ENCODE measurements around the gene CEP192.

DNA sequence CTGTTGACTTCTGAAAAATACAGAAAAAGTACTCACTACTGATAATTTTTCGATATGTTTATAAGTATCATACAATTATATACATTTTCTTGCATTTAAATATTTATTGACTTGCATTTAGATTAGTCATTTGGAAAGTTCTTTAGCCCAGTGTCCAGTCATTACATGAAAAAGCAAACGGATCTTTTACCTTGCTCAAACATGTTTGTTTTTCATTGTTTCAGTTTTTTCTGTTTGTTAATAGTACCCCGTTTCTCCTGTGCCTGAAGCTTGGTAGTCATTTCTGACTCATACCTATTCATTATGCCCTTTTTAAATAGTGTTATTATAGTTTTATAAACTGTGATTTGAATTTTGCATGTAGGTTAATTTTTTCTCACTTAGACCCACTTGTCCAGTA, 28.1 kb downstream of the CEP192 start:
- TF ChIP-seq, protein P1, sequence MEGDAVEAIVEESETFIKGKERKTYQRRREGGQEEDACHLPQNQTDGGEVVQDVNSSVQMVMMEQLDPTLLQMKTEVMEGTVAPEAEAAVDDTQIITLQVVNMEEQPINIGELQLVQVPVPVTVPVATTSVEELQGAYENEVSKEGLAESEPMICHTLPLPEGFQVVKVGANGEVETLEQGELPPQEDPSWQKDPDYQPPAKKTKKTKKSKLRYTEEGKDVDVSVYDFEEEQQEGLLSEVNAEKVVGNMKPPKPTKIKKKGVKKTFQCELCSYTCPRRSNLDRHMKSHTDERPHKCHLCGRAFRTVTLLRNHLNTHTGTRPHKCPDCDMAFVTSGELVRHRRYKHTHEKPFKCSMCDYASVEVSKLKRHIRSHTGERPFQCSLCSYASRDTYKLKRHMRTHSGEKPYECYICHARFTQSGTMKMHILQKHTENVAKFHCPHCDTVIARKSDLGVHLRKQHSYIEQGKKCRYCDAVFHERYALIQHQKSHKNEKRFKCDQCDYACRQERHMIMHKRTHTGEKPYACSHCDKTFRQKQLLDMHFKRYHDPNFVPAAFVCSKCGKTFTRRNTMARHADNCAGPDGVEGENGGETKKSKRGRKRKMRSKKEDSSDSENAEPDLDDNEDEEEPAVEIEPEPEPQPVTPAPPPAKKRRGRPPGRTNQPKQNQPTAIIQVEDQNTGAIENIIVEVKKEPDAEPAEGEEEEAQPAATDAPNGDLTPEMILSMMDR (IDR thresholded peaks at IDR 0.05; ENCODE audit: insufficient read depth, low read depth, low read length) = no peak
- TF ChIP-seq EZH2 (IDR thresholded peaks at IDR 0.05; ENCODE audit: insufficient read depth, low read length) = no peak
